ENCODE data around the gene HYOU1. TPM values are rescaled to one million over a fixed set of nuclear protein-coding genes. Genes with fewer than 3 reads are reported as not detected.

Gene HYOU1
- total RNA-seq, 1 donor from 2014 or later: 185 TPM

DNA sequence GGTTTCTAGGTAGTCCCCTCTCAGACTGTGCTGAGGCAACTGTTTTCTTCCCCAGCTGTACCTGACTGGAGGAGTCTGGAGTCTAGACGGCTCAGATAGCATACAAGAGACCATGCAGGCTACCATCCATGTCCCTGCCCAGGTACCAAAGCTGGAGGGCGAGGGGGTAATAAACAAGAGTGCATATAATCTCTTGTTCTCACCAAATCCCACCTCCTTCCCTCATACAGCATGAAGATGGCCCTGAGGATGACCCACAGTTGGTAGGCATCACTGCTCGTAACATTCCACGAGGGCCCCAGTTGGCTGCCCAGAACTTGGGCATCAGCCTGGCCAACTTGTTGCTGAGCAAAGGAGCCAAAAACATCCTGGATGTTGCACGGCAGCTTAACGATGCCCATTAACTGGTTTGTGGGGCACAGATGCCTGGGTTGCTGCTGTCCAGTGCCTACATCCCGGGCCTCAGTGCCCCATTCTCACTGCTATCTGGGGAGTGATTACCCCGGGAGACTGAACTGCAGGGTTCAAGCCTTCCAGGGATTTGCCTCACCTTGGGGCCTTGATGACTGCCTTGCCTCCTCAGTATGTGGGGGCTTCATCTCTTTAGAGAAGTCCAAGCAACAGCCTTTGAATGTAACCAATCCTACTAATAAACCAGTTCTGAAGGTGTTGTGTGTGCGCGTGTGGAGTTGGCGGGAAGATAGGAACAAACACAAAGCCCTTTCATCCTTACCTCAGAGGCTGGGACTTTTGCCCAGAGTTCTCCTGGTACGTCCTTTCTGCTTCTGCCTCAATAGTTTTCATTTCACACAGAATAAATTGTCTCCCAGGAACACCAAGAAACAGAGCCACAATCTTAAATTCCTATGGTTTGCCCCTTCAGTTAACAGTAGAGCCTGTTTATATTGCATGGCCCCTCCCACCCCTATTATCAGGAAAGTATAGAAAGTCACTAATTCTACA is 36.2 kb upstream of the HYOU1 start:
- no peaks in the 10 kb centered on the region for H3K27me3 Mint-ChIP-seq

DNA sequence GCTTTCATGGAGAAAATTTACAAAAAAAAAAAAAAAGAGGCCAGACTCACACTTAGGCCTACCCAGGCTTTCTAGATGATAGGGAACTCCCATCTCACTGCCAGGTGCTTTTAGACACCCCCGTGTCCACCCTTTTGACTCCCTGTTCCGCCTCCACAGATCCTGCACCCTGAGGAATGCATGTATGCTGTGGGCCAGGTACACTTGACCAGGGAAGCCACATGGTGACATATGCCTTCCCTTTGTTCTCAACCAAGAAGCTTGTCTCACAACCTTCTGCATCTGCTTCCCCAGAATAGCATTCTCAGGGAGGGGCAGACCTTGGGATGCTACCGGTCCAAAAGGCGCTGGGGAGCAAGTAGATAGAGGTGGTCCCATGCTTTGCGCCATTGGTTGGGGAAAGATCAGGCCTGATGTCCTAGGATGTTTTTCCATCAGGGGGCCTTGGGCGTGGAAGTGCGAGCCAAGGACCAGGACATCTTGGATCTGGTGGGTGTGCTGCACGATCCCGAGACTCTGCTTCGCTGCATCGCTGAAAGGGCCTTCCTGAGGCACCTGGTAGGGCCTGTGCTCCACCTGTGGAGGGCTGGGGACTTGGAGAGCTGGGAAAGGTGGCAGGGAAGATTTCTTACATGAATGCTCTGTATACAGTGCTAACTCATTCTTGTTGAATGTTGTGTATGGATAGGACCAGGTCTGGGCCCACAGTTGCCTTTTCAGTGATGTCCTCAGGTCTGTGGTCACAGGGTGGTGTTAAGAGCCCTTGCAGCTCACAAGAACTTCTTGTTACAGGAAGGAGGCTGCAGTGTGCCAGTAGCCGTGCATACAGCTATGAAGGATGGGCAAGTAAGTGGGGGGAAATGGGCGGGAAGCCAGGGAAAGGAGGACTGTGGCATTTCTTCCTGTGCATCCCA is 35.2 kb upstream of the HYOU1 start:
- Mint-ChIP-seq H3K36me3 (peaks cover 22% of the 10 kb centered on the region), H3K9me3 (no peaks in the 10 kb centered on the region), H3K4me1 (ENCODE audit: unreplicated experiment) (peaks cover 30% of the 10 kb centered on the region), H3K4me3 (peak overlapping the region; percentile 94), H3K27me3 (no peaks in the 10 kb centered on the region), H3K27ac (peak overlapping the region; percentile 56)
- DNase-seq (ENCODE audit: extremely low spot score, unreplicated experiment): no peak
- TF ChIP-seq, protein P1, sequence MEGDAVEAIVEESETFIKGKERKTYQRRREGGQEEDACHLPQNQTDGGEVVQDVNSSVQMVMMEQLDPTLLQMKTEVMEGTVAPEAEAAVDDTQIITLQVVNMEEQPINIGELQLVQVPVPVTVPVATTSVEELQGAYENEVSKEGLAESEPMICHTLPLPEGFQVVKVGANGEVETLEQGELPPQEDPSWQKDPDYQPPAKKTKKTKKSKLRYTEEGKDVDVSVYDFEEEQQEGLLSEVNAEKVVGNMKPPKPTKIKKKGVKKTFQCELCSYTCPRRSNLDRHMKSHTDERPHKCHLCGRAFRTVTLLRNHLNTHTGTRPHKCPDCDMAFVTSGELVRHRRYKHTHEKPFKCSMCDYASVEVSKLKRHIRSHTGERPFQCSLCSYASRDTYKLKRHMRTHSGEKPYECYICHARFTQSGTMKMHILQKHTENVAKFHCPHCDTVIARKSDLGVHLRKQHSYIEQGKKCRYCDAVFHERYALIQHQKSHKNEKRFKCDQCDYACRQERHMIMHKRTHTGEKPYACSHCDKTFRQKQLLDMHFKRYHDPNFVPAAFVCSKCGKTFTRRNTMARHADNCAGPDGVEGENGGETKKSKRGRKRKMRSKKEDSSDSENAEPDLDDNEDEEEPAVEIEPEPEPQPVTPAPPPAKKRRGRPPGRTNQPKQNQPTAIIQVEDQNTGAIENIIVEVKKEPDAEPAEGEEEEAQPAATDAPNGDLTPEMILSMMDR (conservative IDR thresholded peaks at IDR 0.05): no peak

More for the DNA sequence above, 36.2 kb upstream of the HYOU1 start:
- H3K4me3 Mint-ChIP-seq: peak overlapping the region; percentile 94
- no peaks in the 10 kb centered on the region for H3K9me3 Mint-ChIP-seq
- no peak for DNase-seq (ENCODE audit: extremely low spot score, unreplicated experiment)
- peak overlapping the region; percentile 89 for H3K27ac Mint-ChIP-seq
- TF ChIP-seq, protein P1 (conservative IDR thresholded peaks at IDR 0.05): no peak
- peaks cover 25% of the 10 kb centered on the region for H3K4me1 Mint-ChIP-seq (ENCODE audit: unreplicated experiment)
- H3K36me3 Mint-ChIP-seq: peaks cover 25% of the 10 kb centered on the region

DNA sequence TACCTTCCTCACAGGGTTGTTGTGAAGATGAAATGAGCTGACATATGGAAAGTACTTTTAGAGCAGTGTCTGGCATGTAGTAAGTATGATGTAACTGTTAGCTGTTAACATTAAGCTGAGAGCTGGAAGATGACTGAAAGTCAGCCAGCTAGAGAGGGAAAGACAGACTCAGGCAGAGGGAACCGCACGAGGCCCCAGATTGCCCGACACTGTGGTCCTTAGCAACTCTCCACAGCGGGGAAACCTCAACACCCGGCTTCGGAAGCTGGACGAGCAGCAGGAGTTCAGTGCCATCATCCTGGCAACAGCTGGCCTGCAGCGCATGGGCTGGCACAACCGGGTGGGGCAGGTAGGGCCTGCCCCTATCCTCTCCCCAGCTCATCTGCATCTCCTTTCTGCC is 34.2 kb upstream of the HYOU1 start:
- DNase-seq (ENCODE audit: extremely low spot score, unreplicated experiment): no peak
- Mint-ChIP-seq H3K4me3 (no peak overlapping the region), H3K36me3 (peaks cover 17% of the 10 kb centered on the region), H3K27me3 (no peaks in the 10 kb centered on the region), H3K27ac (no peak overlapping the region), H3K9me3 (no peaks in the 10 kb centered on the region), H3K4me1 (ENCODE audit: unreplicated experiment) (peaks cover 32% of the 10 kb centered on the region)
- TF ChIP-seq, protein P1 (conservative IDR thresholded peaks at IDR 0.05): no peak

- DNase-seq (ENCODE audit: extremely low spot score, unreplicated experiment): no peak
- TF ChIP-seq, protein P1 (conservative IDR thresholded peaks at IDR 0.05): no peak
These were observed 32.3 kb upstream of the HYOU1 start for GRCh38 chr11:119089319-119089718.

GRCh38 chr11:119088406-119088805 is 31.4 kb upstream of the HYOU1 start:
- Mint-ChIP-seq H3K4me1 (ENCODE audit: unreplicated experiment) (peaks cover 31% of the 10 kb centered on the region), H3K36me3 (peaks cover 6% of the 10 kb centered on the region), H3K27me3 (no peaks in the 10 kb centered on the region), H3K27ac (no peak overlapping the region), H3K4me3 (no peak overlapping the region), H3K9me3 (no peaks in the 10 kb centered on the region)
- DNase-seq (ENCODE audit: extremely low spot score, unreplicated experiment): no peak
- TF ChIP-seq, protein P1 (conservative IDR thresholded peaks at IDR 0.05): no peak

More at GRCh38 chr11:119089319-119089718, 32.3 kb upstream of the HYOU1 start:
- peaks cover 35% of the 10 kb centered on the region for H3K4me1 Mint-ChIP-seq (ENCODE audit: unreplicated experiment)
- H3K27ac Mint-ChIP-seq: peak overlapping the region; percentile 8
- H3K27me3 Mint-ChIP-seq: no peaks in the 10 kb centered on the region
- no peaks in the 10 kb centered on the region for H3K9me3 Mint-ChIP-seq
- H3K4me3 Mint-ChIP-seq: no peak overlapping the region
- H3K36me3 Mint-ChIP-seq: peaks cover 12% of the 10 kb centered on the region
